AG09309 (cell line): Measurements from ENCODE around the gene MALT1.

ENCODE experiments used
- DNase-seq: peaks from one replicate; pipeline ENCODE4 v3.0.0-alpha.2; 2010; ENCODE audit warnings: low read depth
- H3K4me3 ChIP-seq: 2 replicates; pipeline ENCODE4 v1.5.1; 2011; ENCODE audit warnings: mild to moderate bottlenecking, low read depth, low read length, moderate library complexity; ENCODE audit not compliant: control insufficient read depth
- CTCF ChIP-seq: IDR thresholded peaks from 2 replicates; pipeline ENCODE4 v1.5.1; 2011; ENCODE audit warnings: mild to moderate bottlenecking, low read depth, low read length, inconsistent platforms; ENCODE audit not compliant: insufficient read depth, control insufficient read depth; ENCODE audit errors: missing control alignments

The MALT1 gene

GRCh38 chr18:58733866-58734265, 62.6 kb downstream of the MALT1 start:
- TF ChIP-seq CTCF, result no peak
- DNase-seq, result no peak
- H3K4me3 ChIP-seq, result no peak overlapping the region

DNA sequence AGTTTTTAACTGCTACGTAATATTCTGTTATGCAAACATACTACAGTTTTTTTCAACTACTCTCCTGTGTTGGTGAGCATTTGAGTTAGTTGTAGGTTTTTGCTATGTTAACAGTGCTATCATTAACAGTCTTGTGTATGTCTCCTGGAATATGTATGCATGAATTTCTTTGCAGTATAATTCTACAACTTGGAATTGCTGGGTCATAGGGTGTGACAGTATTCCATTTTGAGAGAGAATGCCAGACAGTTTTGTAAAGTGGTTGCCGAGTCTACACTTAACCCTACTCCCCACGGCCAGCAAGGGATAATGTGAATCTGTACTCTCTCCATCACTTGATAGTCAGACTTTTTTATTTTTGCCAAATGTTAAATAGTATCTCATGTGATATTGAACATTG, 67.1 kb downstream of the MALT1 start:
- no peak overlapping the region for H3K4me3 ChIP-seq
- DNase-seq, result no peak
- TF ChIP-seq CTCF, result no peak

- DNase-seq, result no peak
- TF ChIP-seq CTCF, result no peak
- no peak overlapping the region for H3K4me3 ChIP-seq
Measured at GRCh38 chr18:58745914-58746313, 74.6 kb downstream of the MALT1 start.

GRCh38 chr18:58748899-58749595, 77.8 kb downstream of the MALT1 start:
- no peak for DNase-seq
- no peak for TF ChIP-seq CTCF
- no peak overlapping the region for H3K4me3 ChIP-seq

DNA sequence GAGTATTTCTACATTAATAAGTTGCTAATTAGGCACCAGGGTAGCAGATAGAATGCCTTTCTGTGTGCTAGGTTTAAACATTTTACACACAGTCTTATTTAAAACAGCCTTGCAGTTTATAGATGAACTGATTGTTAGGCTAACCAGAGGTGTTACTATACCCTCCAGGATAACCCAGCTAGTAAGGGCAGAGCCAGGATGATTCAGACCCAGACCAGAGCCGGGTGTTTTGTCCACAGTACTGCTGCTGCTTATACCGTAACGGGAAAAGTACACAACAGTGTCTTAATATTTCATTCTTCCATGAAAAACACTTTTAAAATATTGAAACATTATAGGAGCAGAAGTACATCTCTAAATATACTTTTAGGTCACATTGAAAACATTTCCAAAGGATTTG, 82.7 kb downstream of the MALT1 start:
- no peak for TF ChIP-seq CTCF
- no peak overlapping the region for H3K4me3 ChIP-seq
- no peak for DNase-seq

DNA sequence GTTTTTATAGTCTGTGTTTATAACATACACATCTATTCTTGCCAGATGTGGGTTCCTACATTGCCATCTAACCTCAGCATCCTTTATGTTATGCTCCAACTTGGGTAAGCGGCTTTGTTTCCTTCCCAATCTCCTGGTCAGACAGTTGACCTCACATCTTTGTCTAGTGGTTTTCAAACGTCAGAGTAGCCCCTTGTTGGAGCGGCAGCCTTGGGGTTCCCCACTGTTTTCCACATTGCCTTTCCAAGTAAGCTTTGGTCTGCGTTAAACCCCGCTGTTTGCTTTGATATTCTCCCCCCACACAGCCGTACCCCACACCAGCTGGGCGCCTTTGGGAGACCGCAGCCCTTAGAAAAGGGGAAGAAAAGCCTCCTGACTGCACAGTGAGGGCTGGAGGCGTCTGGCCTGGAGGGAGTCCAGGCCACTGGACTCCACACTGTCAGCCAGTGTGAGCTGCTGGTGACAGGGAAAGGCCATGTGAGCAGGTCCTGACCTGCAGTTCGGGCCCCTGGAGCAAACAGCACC, 83.3 kb downstream of the MALT1 start:
- no peak for DNase-seq
- no peak overlapping the region for H3K4me3 ChIP-seq

More for the DNA sequence above, 83.3 kb downstream of the MALT1 start:
- no peak for TF ChIP-seq CTCF
